ENCODE data around the gene TIMM44. TPM values are rescaled to one million over a fixed set of nuclear protein-coding genes. Genes with fewer than 3 reads are reported as not detected.
A peak's percentile ranks its signal among the peaks of the same experiment; 100 is the strongest.

TIMM44 gene
- total RNA-seq (2013; cell fraction: nucleolus; rRNA removed): 71.2 and 71.4 TPM in 2 replicates
- total RNA-seq (2014; rRNA removed) (52.6 and 65.7 TPM in 2 replicates), total RNA-seq (2014; rRNA removed; fragmentation: Illumina TruSeq; extraction: Trizol) (43.5 and 59.1 TPM in 2 replicates), total RNA-seq (2021) (81.9 and 90.7 TPM in 2 replicates), polyA plus RNA-seq (2011; rRNA removed) (36.8 and 37.3 TPM in 2 replicates), polyA plus RNA-seq (2014; fragmentation: Illumina TruSeq; extraction: Trizol) (27.0 and 42.9 TPM in 2 replicates), polyA plus RNA-seq (2014; fragmentation: Nextera tagmentation; extraction: Ambion mirVana) (1 to 10 TPM; 6.6 to 10.0 TPM), polyA plus RNA-seq (2014; rRNA removed) (76.3 and 94.1 TPM in 2 replicates), polyA plus RNA-seq (2016; fragmentation: Nextera tagmentation; extraction: Ambion mirVana) (10 to 100 TPM; 56.1 to 61.9 TPM), polyA minus RNA-seq (2011; rRNA and poly(A)+ RNA removed) (23.5 and 32.5 TPM in 2 replicates), Bru-seq, nascent RNA (percentile 76 among the genes with signal in this experiment), BruChase-seq, experiment 1, labeled RNA remaining after a 6-hour chase (percentile 88 among the genes with signal in this experiment), BruChase-seq, experiment 2, labeled RNA remaining after a 2-hour chase (percentile 85 among the genes with signal in this experiment)
- polyA plus RNA-seq (2011; ENCODE audit: low read depth): 20.1 TPM
- 40.7 and 85.2 TPM in 2 replicates for polyA plus RNA-seq (2011; cell fraction: cytosol; rRNA removed)
- polyA plus RNA-seq (2011; cell fraction: nucleus; rRNA removed): 120 and 180 TPM in 2 replicates
- polyA plus RNA-seq (2012): 43.0 and 49.0 TPM in 2 replicates
- 21.6 and 26.1 TPM in 2 replicates for polyA minus RNA-seq (2011; cell fraction: cytosol; rRNA and poly(A)+ RNA removed)
- 18.5 and 36.6 TPM in 2 replicates for polyA minus RNA-seq (2011; cell fraction: nucleus; rRNA and poly(A)+ RNA removed)
- long read RNA-seq, experiment 1, transcript TIMM44-201 (13 exons, 2,075 nt): major isoform, 75 of 95 reads
- long read RNA-seq, experiment 1, partial matches to known transcripts: 10 of 95 reads
- long read RNA-seq, experiment 1, other reads (novel, unspliced or antisense): 9 of 95 reads
- long read RNA-seq, experiment 2, transcript TIMM44-211 (3 exons, 556 nt): minor isoform, 5 of 28 reads
- long read RNA-seq, experiment 2, transcript TIMM44-201 (13 exons, 2,075 nt): major isoform, 21 of 28 reads
- long read RNA-seq, experiment 2, partial matches to known transcripts: 1 of 28 reads
- long read RNA-seq, experiment 2, other reads (novel, unspliced or antisense): 1 of 28 reads

- H2AFZ ChIP-seq (ENCODE audit: control insufficient read depth, low read depth, low read length): peak within 1 kb of the TSS; percentile 91
- DNase-seq (ENCODE audit: low read depth, low spot score) (peak; percentile 97), FAIRE-seq (peak; percentile 100), ATAC-seq (peak; percentile 99)
- H3K36me3 ChIP-seq (ENCODE audit: control insufficient read depth in 2 of 2, insufficient read depth in 2 of 2, low read length in 1 of 2): peaks cover 0 to 7% of the 10 kb centered on the region in 2 experiments; a peak in 3 of 4 replicates
- RAD21 ChIA-PET (ENCODE audit: unreplicated experiment): interaction anchor here (0.7 to 2.3 kb wide), 18 partner anchors 13 to 841 kb away, joined by 3 to 17 read pairs (median 4); partner anchors contain the start of genes ELAVL1, MAP2K7, MARCHF2 and NDUFA7
- H3K79me2 ChIP-seq (ENCODE audit: control insufficient read depth, insufficient read depth, low read length): peaks cover 23% of the 10 kb centered on the region
- BruUV-seq (replicated peaks): no TSS peak
- peak within 1 kb of the TSS; percentile 80 for H3K9ac ChIP-seq (ENCODE audit: control insufficient read depth, insufficient read depth, low read length)
- peak within 1 kb of the TSS; percentile 100 for H3K4me2 ChIP-seq (ENCODE audit: control insufficient read depth, insufficient read depth)
- H3K4me1 ChIP-seq (ENCODE audit: control insufficient read depth, insufficient read depth, low read length): peaks cover 7% of the 10 kb centered on the region
- H3K4me3 ChIP-seq: peak within 1 kb of the TSS; percentile 89
- WGBS (ENCODE audit: insufficient coverage, insufficient replicate concordance, low lambda C conversion rate, missing lambda C conversion rate): 2% methylated on average over 56 of the region's 56 CpGs
- intact Hi-C loops (cut with micrococcal nuclease; ENCODE audit: unreplicated experiment): loop anchor here (1.0 to 10.0 kb wide), 3 partner anchors 59 to 309 kb away; no protein-coding TSS in a partner anchor
- POLR2A ChIA-PET: interaction anchor here (0.5 to 2.4 kb wide), 8 partner anchors 14 to 1340 kb away, joined by 3 to 18 read pairs (median 4); partner anchors contain the start of genes MAP2K7, RAB11B and SNAPC2
- H3K9me3 ChIP-seq (replicated peaks; ENCODE audit: control insufficient read depth, insufficient read depth, low read length): no peaks in the 10 kb centered on the region
- no peaks in the 10 kb centered on the region for H3K27me3 ChIP-seq (replicated peaks in 1 of 2; ENCODE audit: control insufficient read depth in 2 of 2, insufficient read depth in 2 of 2, low read length in 1 of 2)
- H4K20me1 ChIP-seq (ENCODE audit: control insufficient read depth, insufficient read depth): no peaks in the 10 kb centered on the region
- SMC1A ChIA-PET (ENCODE audit: uncharacterized antibody, unreplicated experiment): interaction anchor here (0.8 to 3.1 kb wide), 12 partner anchors 13 to 267 kb away, joined by 3 to 29 read pairs (median 3); partner anchors contain the start of genes ELAVL1 and SNAPC2
- in situ Hi-C loops (cut with MboI): loop anchor here (10.0 kb wide), 1 partner anchor 311 kb away; no protein-coding TSS in a partner anchor
- CTCF ChIA-PET: interaction anchor here (0.5 to 4.3 kb wide), 30 partner anchors 10 to 841 kb away, joined by 3 to 55 read pairs (median 6); partner anchors contain the start of genes ELAVL1, MAP2K7, SNAPC2 and ZNF414
- H3K27ac ChIP-seq (ENCODE audit: control insufficient read depth, insufficient read depth): peak within 1 kb of the TSS; percentile 77
- TF ChIP-seq MTA2 (IDR thresholded peaks at IDR 0.05; ENCODE audit: low read depth) (no peak), SREBF2 (IDR thresholded peaks at IDR 0.05; ENCODE audit: low read length) (no peak), PRDM15 (CRISPR knock-in tag; IDR thresholded peaks at IDR 0.05) (no peak), E2F4 (IDR thresholded peaks at IDR 0.05; ENCODE audit: low read depth, low read length) (no peak), RAD21 (IDR thresholded peaks at IDR 0.05; ENCODE audit: insufficient read depth, low read depth, low read length) (no peak), CBFB (IDR thresholded peaks at IDR 0.05; ENCODE audit: low read depth) (peak; percentile 48; the same call in 1 of the 2 replicates), ATF2 (IDR thresholded peaks at IDR 0.05; ENCODE audit: low read length) (0 out of 2 replicates have a peak, but pooled peaks have one; percentile 11), FOXK2 (IDR thresholded peaks at IDR 0.05) (no peak), HDGF (IDR thresholded peaks at IDR 0.05) (peak; percentile 97)
These were observed at the start of gene TIMM44 for GRCh38 chr19:7943444-7944176. Gene TIMM44 (minus strand): TSS chr19:7943666. CDS start chr19:7943651, 15 bp downstream.

Data from GM12878 (cell line).